ENCODE measurements around the gene HECTD4. TPM values are rescaled to one million over a fixed set of nuclear protein-coding genes. Genes with fewer than 3 reads are reported as not detected.

HECTD4 gene
- total RNA-seq, 1 donor = 29.0 TPM

DNA sequence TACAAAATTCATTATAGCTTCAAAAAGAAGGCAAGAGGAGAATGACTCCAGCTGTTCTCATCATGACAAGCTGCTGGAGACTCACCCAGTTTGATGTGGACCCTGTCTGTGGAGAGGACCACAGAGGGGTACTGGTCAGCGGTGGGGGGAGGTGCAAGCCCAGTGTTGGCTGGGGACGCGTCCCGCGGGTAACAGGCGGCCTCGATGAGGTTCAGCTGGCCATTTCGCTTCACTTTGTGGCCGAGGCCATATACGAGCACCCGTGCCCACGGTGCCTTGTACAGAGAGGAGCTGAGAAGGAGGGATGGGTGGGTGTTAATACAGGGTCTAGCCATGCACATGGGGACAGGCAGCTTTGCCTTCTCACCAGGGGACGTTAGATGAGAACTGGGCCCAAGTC, 189.8 kb downstream of the HECTD4 start:
- Histone ChIP-seq H3K9me3 (ENCODE audit: low read depth, low read length) (no peaks in the 10 kb centered on the region), H3K4me2 (ENCODE audit: insufficient read depth, low read length) (no peak overlapping the region), H3K4me1 (ENCODE audit: insufficient read depth, low read length) (no peaks in the 10 kb centered on the region), H3K4me3 (ENCODE audit: insufficient read depth, low read length) (no peak overlapping the region), H3K27me3 (ENCODE audit: insufficient read depth, low read length) (no peaks in the 10 kb centered on the region), H2AFZ (ENCODE audit: low read length) (no peak overlapping the region), H3K27ac (ENCODE audit: low read depth, low read length) (no peak overlapping the region), H4K20me1 (ENCODE audit: insufficient read depth, low read length) (no peaks in the 10 kb centered on the region), H3K79me2 (ENCODE audit: insufficient read depth, low read length) (no peaks in the 10 kb centered on the region), H3K36me3 (ENCODE audit: insufficient read depth, low read length) (peaks cover 48% of the 10 kb centered on the region)
- DNase-seq (ENCODE audit: insufficient read length, low spot score, missing footprints) = no peak
- TF ChIP-seq, protein P1, sequence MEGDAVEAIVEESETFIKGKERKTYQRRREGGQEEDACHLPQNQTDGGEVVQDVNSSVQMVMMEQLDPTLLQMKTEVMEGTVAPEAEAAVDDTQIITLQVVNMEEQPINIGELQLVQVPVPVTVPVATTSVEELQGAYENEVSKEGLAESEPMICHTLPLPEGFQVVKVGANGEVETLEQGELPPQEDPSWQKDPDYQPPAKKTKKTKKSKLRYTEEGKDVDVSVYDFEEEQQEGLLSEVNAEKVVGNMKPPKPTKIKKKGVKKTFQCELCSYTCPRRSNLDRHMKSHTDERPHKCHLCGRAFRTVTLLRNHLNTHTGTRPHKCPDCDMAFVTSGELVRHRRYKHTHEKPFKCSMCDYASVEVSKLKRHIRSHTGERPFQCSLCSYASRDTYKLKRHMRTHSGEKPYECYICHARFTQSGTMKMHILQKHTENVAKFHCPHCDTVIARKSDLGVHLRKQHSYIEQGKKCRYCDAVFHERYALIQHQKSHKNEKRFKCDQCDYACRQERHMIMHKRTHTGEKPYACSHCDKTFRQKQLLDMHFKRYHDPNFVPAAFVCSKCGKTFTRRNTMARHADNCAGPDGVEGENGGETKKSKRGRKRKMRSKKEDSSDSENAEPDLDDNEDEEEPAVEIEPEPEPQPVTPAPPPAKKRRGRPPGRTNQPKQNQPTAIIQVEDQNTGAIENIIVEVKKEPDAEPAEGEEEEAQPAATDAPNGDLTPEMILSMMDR (IDR thresholded peaks at IDR 0.05; ENCODE audit: extremely low read depth, low read depth, low read length) = no peak

DNA sequence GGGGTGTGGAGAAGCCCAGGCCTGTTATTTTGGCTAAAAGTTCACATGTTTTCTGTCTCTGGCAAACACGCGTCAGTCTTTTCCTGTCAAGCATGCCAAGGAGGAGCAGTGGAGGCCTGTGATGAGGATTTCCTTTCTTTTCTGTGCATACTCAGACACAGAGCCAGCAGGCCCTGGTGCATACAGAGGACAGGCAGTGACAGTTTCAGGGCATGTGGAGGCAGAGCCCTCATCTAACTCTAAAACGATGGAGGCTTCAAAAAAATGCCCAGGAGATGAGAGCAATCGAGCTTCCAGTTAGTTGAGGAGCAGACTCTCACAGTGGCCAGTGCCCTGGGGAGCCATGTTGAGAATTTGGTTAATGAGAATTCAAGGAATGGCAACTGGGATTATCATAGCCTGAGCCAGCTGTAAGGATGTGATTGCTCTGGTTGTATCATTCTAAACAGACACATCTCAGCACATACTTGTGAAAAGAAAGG, 190.3 kb downstream of the HECTD4 start:
- TF ChIP-seq, protein P1 (IDR thresholded peaks at IDR 0.05; ENCODE audit: extremely low read depth, low read depth, low read length) = no peak
- Histone ChIP-seq H2AFZ (ENCODE audit: low read length) (no peak overlapping the region), H3K27me3 (ENCODE audit: insufficient read depth, low read length) (no peaks in the 10 kb centered on the region), H3K4me1 (ENCODE audit: insufficient read depth, low read length) (no peaks in the 10 kb centered on the region), H3K36me3 (ENCODE audit: insufficient read depth, low read length) (peaks cover 48% of the 10 kb centered on the region), H3K4me3 (ENCODE audit: insufficient read depth, low read length) (no peak overlapping the region), H4K20me1 (ENCODE audit: insufficient read depth, low read length) (no peaks in the 10 kb centered on the region), H3K4me2 (ENCODE audit: insufficient read depth, low read length) (no peak overlapping the region), H3K79me2 (ENCODE audit: insufficient read depth, low read length) (no peaks in the 10 kb centered on the region), H3K9me3 (ENCODE audit: low read depth, low read length) (no peaks in the 10 kb centered on the region), H3K27ac (ENCODE audit: low read depth, low read length) (no peak overlapping the region)
- DNase-seq (ENCODE audit: insufficient read length, low spot score, missing footprints) = no peak

DNA sequence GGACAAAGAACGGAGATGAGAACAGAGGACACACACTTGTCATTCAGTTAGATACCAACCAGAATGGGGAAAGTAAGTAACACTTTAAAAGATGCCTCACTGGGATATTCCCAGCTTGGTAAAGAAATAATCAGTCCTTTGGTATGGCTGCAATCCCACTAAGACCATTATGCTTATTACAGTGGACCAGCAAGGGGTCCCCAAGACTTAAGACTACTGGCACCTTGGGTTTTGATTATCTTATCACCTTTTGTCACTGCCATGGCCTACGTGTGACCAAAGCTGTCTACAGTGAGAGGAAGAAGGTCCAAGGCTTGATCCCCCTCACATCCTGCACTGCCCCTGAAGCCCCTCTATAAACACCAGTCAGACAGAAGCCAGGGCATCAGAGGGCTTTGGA, 191.0 kb downstream of the HECTD4 start:
- Histone ChIP-seq H3K4me1 (ENCODE audit: insufficient read depth, low read length) (no peaks in the 10 kb centered on the region), H3K4me3 (ENCODE audit: insufficient read depth, low read length) (no peak overlapping the region), H2AFZ (ENCODE audit: low read length) (no peak overlapping the region), H3K79me2 (ENCODE audit: insufficient read depth, low read length) (no peaks in the 10 kb centered on the region), H3K27me3 (ENCODE audit: insufficient read depth, low read length) (no peaks in the 10 kb centered on the region), H3K9me3 (ENCODE audit: low read depth, low read length) (no peaks in the 10 kb centered on the region), H3K27ac (ENCODE audit: low read depth, low read length) (no peak overlapping the region), H3K4me2 (ENCODE audit: insufficient read depth, low read length) (no peak overlapping the region), H3K36me3 (ENCODE audit: insufficient read depth, low read length) (peaks cover 45% of the 10 kb centered on the region), H4K20me1 (ENCODE audit: insufficient read depth, low read length) (no peaks in the 10 kb centered on the region)
- DNase-seq (ENCODE audit: insufficient read length, low spot score, missing footprints) = no peak
- TF ChIP-seq, protein P1 (IDR thresholded peaks at IDR 0.05; ENCODE audit: extremely low read depth, low read depth, low read length) = no peak

DNA sequence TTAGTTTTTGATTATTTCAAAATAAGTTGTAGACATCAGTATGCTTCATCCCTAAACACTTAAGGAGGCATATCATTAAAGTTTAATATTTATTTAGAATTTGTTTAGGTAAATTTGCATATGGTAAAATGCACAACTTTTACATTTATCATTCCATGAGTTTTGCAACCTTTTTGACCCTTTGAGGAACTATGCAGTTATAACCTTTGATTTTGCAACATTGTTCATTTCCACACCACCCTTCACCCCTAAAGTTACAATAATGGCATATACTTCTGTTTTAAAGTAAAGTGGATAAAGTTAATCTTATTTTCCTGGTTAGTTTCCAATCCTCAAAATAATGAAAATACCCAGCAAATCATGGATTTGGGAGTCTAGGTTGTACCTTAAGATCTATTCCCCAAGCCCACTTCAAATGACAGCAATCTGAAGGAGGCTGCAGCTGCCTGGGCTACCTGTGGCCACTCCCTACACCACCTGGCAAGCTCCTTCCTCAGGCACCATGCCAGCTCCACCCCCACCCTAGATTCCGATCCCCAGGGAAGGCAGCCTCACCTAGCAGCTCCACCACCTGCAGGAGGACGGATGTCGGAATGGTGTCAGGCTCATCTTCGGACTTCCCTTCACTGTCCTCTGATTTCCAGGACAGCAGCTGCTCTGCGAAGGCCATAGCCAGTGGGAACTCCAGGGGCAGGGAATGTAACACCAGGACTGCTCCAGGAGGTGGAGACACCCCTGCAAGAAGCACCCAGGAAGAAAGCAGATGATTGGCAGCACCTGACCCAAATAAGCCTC, 191.8 kb downstream of the HECTD4 start:
- no peaks in the 10 kb centered on the region for H3K27me3 ChIP-seq (ENCODE audit: insufficient read depth, low read length)
- no peak for DNase-seq (ENCODE audit: insufficient read length, low spot score, missing footprints)
- peaks cover 44% of the 10 kb centered on the region for H3K36me3 ChIP-seq (ENCODE audit: insufficient read depth, low read length)
- no peak overlapping the region for H3K4me3 ChIP-seq (ENCODE audit: insufficient read depth, low read length)
- H3K9me3 ChIP-seq (ENCODE audit: low read depth, low read length) = no peaks in the 10 kb centered on the region
- H4K20me1 ChIP-seq (ENCODE audit: insufficient read depth, low read length) = no peaks in the 10 kb centered on the region
- no peaks in the 10 kb centered on the region for H3K4me1 ChIP-seq (ENCODE audit: insufficient read depth, low read length)
- H3K27ac ChIP-seq (ENCODE audit: low read depth, low read length) = no peak overlapping the region
- H3K79me2 ChIP-seq (ENCODE audit: insufficient read depth, low read length) = no peaks in the 10 kb centered on the region
- H2AFZ ChIP-seq (ENCODE audit: low read length) = no peak overlapping the region
- no peak overlapping the region for H3K4me2 ChIP-seq (ENCODE audit: insufficient read depth, low read length)
- TF ChIP-seq, protein P1 (IDR thresholded peaks at IDR 0.05; ENCODE audit: extremely low read depth, low read depth, low read length) = no peak
